ENCODE measurements around the gene ARHGEF11.

DNA sequence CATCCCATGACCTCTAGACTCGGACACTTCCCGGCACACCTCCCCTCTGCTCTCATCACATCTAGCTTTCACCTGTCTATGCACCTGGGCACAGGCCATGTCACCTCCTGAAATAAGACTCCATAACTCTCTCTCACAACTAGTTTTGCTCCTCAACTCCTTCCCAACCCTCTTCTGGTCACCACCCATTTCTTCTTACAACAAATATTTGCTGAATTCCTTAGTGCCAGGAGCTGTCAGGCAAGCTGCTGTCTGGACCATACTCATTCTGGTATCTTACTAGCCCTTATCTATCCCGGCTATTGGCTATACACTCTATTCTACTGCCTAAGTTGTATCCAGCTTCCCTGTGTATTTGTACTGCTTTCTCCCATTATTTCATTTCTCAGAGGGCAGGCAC lies 76.0 kb downstream of the ARHGEF11 start:
- TF ChIP-seq, protein P1, sequence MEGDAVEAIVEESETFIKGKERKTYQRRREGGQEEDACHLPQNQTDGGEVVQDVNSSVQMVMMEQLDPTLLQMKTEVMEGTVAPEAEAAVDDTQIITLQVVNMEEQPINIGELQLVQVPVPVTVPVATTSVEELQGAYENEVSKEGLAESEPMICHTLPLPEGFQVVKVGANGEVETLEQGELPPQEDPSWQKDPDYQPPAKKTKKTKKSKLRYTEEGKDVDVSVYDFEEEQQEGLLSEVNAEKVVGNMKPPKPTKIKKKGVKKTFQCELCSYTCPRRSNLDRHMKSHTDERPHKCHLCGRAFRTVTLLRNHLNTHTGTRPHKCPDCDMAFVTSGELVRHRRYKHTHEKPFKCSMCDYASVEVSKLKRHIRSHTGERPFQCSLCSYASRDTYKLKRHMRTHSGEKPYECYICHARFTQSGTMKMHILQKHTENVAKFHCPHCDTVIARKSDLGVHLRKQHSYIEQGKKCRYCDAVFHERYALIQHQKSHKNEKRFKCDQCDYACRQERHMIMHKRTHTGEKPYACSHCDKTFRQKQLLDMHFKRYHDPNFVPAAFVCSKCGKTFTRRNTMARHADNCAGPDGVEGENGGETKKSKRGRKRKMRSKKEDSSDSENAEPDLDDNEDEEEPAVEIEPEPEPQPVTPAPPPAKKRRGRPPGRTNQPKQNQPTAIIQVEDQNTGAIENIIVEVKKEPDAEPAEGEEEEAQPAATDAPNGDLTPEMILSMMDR (IDR thresholded peaks at IDR 0.05), result no peak
- TF ChIP-seq ZFX (IDR thresholded peaks at IDR 0.05; ENCODE audit: borderline replicate concordance), result no peak

Data from 22Rv1 (cell line).